Lower leg skin (tissue), 4 donors: ENCODE results near the gene TPP1. TPM values are rescaled to one million over a fixed set of nuclear protein-coding genes. Genes with fewer than 3 reads are reported as not detected.

Experiments
- DNase-seq, 2 donors: peaks; one replicate each; pipeline ENCODE4 v3.0.0-alpha.2; 2019; ENCODE audit warnings: low spot score in 2 of 2
- H3K4me3 ChIP-seq: fragments of 200-600 bp; sonication (generic); 2 replicates; pipeline ENCODE4 v1.5.1; 2017; ENCODE audit warnings: mild to moderate bottlenecking, low read depth; ENCODE audit not compliant: poor library complexity, severe bottlenecking
- POLR2A ChIP-seq, 2 donors: fragments of 450-650 bp; IDR thresholded peaks; one replicate each; pipeline ENCODE4 v1.6.1; 2016 to 2017; ENCODE audit warnings: antibody characterized with exemption in 2 of 2, mild to moderate bottlenecking in 1 of 2, moderate library complexity in 1 of 2
- WGBS, 2 donors: methylation state at CpG; one replicate each; pipeline ENCODE4 v1.1.5; 2018; 5-methylcytosine and 5-hydroxymethylcytosine counted together
- intact Hi-C: fragments of 100-400 bp; cut with DNase I; formaldehyde crosslinking; loops from one replicate; pipeline ENCODE4 v1.15.0; 2023; ENCODE audit warnings: low total_unique reads
- total RNA-seq, 4 donors: library from RNA; depleted of rRNA; stranded (reverse); fragments of >200 nt; gene quantifications; one replicate each; pipeline ENCODE4 v1.1.0, GENCODE V29; 2016
- TF ChIP-seq, protein P1 (sequence below), 3 donors: fragments of 450-650 bp; IDR thresholded peaks; one replicate each; pipeline ENCODE4 v1.5.1; 2016; ENCODE audit warnings: antibody characterized with exemption in 3 of 3, mild to moderate bottlenecking in 3 of 3, moderate library complexity in 2 of 3

The TPP1 gene
- total RNA-seq, 4 donors from 2014 or later: 49.6 to 65.3 (median 57.9) TPM

DNA sequence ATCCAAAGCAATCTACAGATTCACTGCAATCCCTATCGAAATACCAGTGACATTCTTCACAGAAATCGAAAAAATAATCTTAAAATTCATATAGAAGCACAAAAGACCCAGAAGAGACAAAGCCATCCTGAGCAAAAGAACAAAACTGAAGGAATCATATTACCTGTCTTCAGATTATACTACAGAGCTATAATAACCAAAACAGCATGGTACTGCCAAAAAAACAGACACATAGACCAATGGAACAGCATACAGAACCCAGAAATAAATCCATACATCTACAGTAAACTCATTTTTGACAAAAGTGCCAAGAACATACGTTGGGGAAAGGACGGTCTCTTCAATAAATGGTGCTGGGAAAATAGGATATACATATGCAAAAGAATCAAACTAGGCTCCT, 34.7 kb downstream of the TPP1 start:
- no peak overlapping the region for H3K4me3 ChIP-seq
- 90 to 98% methylated on average over 4 of the region's 4 CpGs for WGBS, 2 donors
- no peak for TF ChIP-seq POLR2A (IDR thresholded peaks at IDR 0.05)
- TF ChIP-seq, protein P1, sequence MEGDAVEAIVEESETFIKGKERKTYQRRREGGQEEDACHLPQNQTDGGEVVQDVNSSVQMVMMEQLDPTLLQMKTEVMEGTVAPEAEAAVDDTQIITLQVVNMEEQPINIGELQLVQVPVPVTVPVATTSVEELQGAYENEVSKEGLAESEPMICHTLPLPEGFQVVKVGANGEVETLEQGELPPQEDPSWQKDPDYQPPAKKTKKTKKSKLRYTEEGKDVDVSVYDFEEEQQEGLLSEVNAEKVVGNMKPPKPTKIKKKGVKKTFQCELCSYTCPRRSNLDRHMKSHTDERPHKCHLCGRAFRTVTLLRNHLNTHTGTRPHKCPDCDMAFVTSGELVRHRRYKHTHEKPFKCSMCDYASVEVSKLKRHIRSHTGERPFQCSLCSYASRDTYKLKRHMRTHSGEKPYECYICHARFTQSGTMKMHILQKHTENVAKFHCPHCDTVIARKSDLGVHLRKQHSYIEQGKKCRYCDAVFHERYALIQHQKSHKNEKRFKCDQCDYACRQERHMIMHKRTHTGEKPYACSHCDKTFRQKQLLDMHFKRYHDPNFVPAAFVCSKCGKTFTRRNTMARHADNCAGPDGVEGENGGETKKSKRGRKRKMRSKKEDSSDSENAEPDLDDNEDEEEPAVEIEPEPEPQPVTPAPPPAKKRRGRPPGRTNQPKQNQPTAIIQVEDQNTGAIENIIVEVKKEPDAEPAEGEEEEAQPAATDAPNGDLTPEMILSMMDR (IDR thresholded peaks at IDR 0.05): no peak
- DNase-seq: no peak
- intact Hi-C loops: no loop called here

DNA sequence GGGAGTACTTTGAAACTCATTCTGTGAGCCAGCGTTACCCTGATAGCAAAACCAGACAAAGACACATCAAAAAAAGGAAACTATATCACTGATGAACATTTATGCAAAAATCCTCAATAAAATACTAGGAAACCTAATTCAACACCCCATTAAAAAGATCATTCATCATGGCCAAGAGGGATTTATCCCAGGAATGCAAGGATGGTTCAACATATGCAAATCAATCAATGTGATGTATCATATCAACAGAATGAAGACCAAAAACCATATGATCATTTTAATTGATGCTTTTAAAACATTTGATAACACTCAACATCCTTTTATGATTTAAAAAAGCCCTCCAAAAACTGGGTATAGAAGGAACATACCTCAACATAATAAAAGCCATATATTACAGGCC, 35.6 kb downstream of the TPP1 start:
- WGBS, 2 donors: 93 to 96% methylated on average over 1 of the region's 1 CpG
- no peak for DNase-seq
- no peak overlapping the region for H3K4me3 ChIP-seq
- TF ChIP-seq, protein P1 (IDR thresholded peaks at IDR 0.05): no peak
- no peak for TF ChIP-seq POLR2A (IDR thresholded peaks at IDR 0.05)
- intact Hi-C loops: no loop called here

DNA sequence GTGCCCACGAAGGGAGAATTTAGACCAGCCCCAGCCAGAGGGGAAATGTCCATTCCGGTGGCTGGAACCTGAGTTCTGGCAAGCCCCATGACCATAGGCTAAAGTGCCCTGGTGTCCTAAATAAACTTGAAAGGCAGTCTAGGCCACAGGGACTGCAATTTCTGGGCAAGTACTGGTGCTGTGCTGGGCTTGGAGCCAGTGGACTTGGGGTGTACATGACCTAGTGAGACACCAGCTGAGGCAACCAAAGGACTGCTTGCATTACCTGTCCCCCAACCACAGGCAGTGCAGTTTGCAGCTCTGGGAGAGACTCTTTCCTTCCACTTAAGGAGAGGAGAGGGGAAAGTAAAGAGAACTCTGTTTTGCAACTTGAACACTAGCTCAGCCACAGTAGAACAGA, 39.5 kb downstream of the TPP1 start:
- TF ChIP-seq, protein P1 (IDR thresholded peaks at IDR 0.05): no peak
- no peak for TF ChIP-seq POLR2A (IDR thresholded peaks at IDR 0.05)
- no peak for DNase-seq
- WGBS, 2 donors: 86 to 95% methylated on average over 2 of the region's 2 CpGs
- intact Hi-C loops: no loop called here
- no peak overlapping the region for H3K4me3 ChIP-seq

DNA sequence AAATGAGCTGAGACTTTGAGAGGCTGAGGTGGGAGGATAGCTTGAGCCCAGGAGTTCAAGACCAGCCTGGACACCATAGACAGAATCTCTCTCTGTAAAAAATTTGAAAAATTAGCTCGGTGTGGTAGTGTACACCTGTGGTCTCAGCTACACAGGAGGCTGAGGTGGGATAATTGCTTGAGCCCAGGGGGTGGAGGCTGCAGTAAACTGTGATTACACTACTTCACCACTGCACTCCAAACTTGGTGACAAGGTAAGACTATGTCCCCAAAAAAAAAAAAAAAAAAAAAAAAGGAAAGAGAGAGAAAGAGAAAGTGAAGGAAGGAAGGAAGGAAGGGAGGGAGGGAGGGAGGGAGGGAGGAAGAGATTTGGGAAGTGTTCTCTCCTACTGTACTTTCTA, 41.1 kb downstream of the TPP1 start:
- intact Hi-C loops: no loop called here
- WGBS, 2 donors: 100% methylated on average over 1 of the region's 1 CpG
- DNase-seq: no peak
- TF ChIP-seq POLR2A (IDR thresholded peaks at IDR 0.05): no peak
- TF ChIP-seq, protein P1 (IDR thresholded peaks at IDR 0.05): no peak
- no peak overlapping the region for H3K4me3 ChIP-seq

DNA sequence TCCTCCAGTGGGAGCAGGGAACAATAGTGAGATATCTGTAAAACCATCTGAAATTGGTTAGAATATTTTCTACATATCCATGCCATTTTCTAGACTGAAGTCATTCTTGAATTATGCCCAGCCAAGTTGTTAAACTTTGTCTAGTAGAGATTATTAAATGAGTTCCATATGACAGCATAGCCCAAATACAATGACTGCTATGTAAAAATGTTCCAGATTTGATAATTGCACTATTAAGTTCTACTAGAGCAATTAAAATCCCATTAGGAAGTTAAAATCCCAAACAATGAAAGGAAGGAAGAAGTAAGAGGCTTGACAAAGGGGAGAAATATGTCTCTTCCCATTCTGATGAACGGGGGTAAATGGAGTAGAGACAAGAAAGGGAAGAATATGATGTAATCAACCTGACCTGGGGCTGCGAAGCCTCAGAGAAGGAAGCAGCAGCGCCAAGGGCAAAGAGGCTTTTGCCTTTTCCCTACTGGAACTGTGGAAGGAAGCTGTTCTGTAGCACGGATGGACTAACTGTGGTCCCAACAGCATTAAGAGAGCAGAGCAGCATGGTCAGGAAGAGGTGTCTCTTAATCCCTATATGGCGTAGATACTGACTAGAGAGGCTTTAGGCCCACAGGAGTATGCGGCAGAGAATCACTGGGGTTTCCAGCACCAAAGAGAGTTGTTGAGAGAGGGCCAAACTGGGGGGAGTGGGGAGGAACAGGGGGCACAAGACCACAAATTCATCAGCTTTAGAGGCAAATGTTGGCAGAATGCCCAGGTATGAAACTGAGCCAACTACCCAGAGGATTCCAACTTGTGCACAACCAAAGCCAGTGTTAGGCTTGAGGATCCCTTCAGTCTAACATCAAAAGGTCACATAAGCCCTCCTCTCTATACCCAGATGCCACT, 42.5 kb downstream of the TPP1 start:
- 36 to 40% methylated on average over 5 of the region's 6 CpGs for WGBS, 2 donors
- TF ChIP-seq, protein P1 (IDR thresholded peaks at IDR 0.05): no peak
- no peak for TF ChIP-seq POLR2A (IDR thresholded peaks at IDR 0.05)
- intact Hi-C loops: no loop called here
- DNase-seq: no peak
- H3K4me3 ChIP-seq: no peak overlapping the region
